Endothelial cell of umbilical vein (primary cell): Measurements from ENCODE around the gene MEOX1. TPM values are rescaled to one million over a fixed set of nuclear protein-coding genes. Genes with fewer than 3 reads are reported as not detected.

Source experiments
- BruUV-seq: library from RNA; stranded (reverse); fragments of 400-500 nt; replicated peaks from 2 replicates; lab custom pipeline; 2021; lab: Mats Ljungman, UMichigan
- CTCF ChIA-PET: fragments of 300-600, 350-600 bp; sonication (Branson Sonifier 250); formaldehyde crosslinking; loops from one replicate; lab custom pipeline; 2021; ENCODE audit warnings: antibody characterized with exemption, inconsistent platforms; lab: Charles Lee
- POLR2A ChIA-PET: fragments of 300-600, 350-600 bp; sonication (Branson Sonifier 250); formaldehyde crosslinking; loops from one replicate; lab custom pipeline; 2021; ENCODE audit warnings: antibody characterized with exemption, inconsistent platforms; lab: Charles Lee
- DNase-seq: peaks from one replicate; pipeline ENCODE4 v3.0.0-alpha.2; 2011; ENCODE audit warnings: low read depth, low spot score
- FAIRE-seq: peaks from 2 replicates; lab custom pipeline; 2011; peaks lifted over from hg19 to GRCh38; lab: Jason Lieb, UNC
- H2AFZ ChIP-seq: 2 replicates; pipeline ENCODE4 v1.6.0; 2012; ENCODE audit warnings: low read depth, low read length, control low read depth, inconsistent platforms
- H3K27ac ChIP-seq: 2 replicates; pipeline ENCODE4 v1.5.1; 2011; ENCODE audit warnings: low read depth, mild to moderate bottlenecking, control low read depth, low read length, moderate library complexity; ENCODE audit not compliant: insufficient read depth
- H3K27me3 ChIP-seq, 2 experiments: 2 replicates each; pipeline versions ENCODE4 v1.6.0 to v1.6.1; 2011; ENCODE audit warnings: low read length in 2 of 2, mixed read lengths in 1 of 2; ENCODE audit not compliant: control insufficient read depth in 2 of 2, insufficient read depth in 2 of 2
- H3K36me3 ChIP-seq, 2 experiments: 2 replicates in 1 of 2; 3 replicates in 1 of 2; pipeline ENCODE4 v1.5.1; 2011; ENCODE audit warnings: low read length in 2 of 2, mild to moderate bottlenecking in 1 of 2, moderate library complexity in 1 of 2; ENCODE audit not compliant: control insufficient read depth in 2 of 2, insufficient read depth in 2 of 2; ENCODE audit errors: extremely low read depth in 1 of 2
- H3K4me1 ChIP-seq: 3 replicates; pipeline ENCODE4 v1.5.1; 2011; ENCODE audit warnings: mild to moderate bottlenecking, low read length; ENCODE audit not compliant: control insufficient read depth, insufficient read depth; ENCODE audit errors: extremely low read depth
- H3K4me2 ChIP-seq: 2 replicates; pipeline ENCODE4 v1.6.1; 2011; ENCODE audit warnings: low read length, control low read depth, mixed read lengths; ENCODE audit not compliant: insufficient read depth
- H3K4me3 ChIP-seq, 3 experiments: fragments of 200-600 bp in 1 of 3; sonication (generic), shearing (Covaris generic) in 1 of 3; replicated peaks in 1 of 3; 2 replicates each; pipeline ENCODE4 v1.5.1; 2011 to 2016; ENCODE audit warnings: control low read depth in 3 of 3, low read length in 3 of 3, mild to moderate bottlenecking in 2 of 3, inconsistent platforms in 1 of 3, low read depth in 1 of 3, moderate library complexity in 1 of 3; ENCODE audit not compliant: insufficient read depth in 1 of 3
- H3K79me2 ChIP-seq: 2 replicates; pipeline ENCODE4 v1.6.0; 2012; ENCODE audit warnings: low read length, inconsistent platforms; ENCODE audit not compliant: control insufficient read depth, insufficient read depth
- H3K9ac ChIP-seq: replicated peaks from 2 replicates; pipeline ENCODE3; 2011; ENCODE audit warnings: low read length, control low read depth; ENCODE audit not compliant: insufficient read depth; ENCODE audit errors: extremely low read depth
- H3K9me1 ChIP-seq: replicated peaks from 3 replicates; pipeline ENCODE4 v1.6.0; 2011; ENCODE audit warnings: mild to moderate bottlenecking, low read length; ENCODE audit not compliant: control insufficient read depth, insufficient read depth; ENCODE audit errors: extremely low read depth
- H3K9me3 ChIP-seq: replicated peaks from 2 replicates; pipeline ENCODE4 v1.5.1; 2012; ENCODE audit warnings: low read length, inconsistent platforms; ENCODE audit not compliant: control insufficient read depth, insufficient read depth
- H4K20me1 ChIP-seq: replicated peaks from 2 replicates; pipeline ENCODE3; 2011; ENCODE audit warnings: mild to moderate bottlenecking, low read length; ENCODE audit not compliant: control insufficient read depth, insufficient read depth; ENCODE audit errors: extremely low read depth
- EZH2 ChIP-seq: IDR thresholded peaks from 2 replicates; pipeline ENCODE4 v1.6.1; 2012; ENCODE audit warnings: borderline replicate concordance, low read depth, mild to moderate bottlenecking, moderate library complexity, low read length, inconsistent platforms; ENCODE audit not compliant: severe bottlenecking
- FOS ChIP-seq: IDR thresholded peaks from 2 replicates; pipeline ENCODE4 v1.6.1; 2011; ENCODE audit warnings: mild to moderate bottlenecking, low read length, moderate library complexity, borderline replicate concordance; ENCODE audit not compliant: insufficient read depth
- GATA2 ChIP-seq: IDR thresholded peaks from 2 replicates; pipeline ENCODE4 v1.7.0; 2011; ENCODE audit warnings: low read depth, mild to moderate bottlenecking, moderate library complexity, mixed read lengths, low read length; ENCODE audit not compliant: insufficient read length, insufficient read depth
- JUN ChIP-seq: IDR thresholded peaks from 2 replicates; pipeline ENCODE4 v1.6.1; 2011; ENCODE audit warnings: borderline replicate concordance, low read depth; ENCODE audit not compliant: insufficient read length, insufficient read depth
- MAX ChIP-seq: IDR thresholded peaks from 2 replicates; pipeline ENCODE4 v1.6.1; 2011; ENCODE audit not compliant: insufficient read depth, insufficient read length
- MYC ChIP-seq: IDR thresholded peaks from one replicate; pipeline ENCODE4 v1.6.1; 2011; ENCODE audit warnings: mild to moderate bottlenecking, low read depth, low read length
- POLR2A ChIP-seq: IDR thresholded peaks from 2 replicates; pipeline ENCODE4 v1.6.1; 2012; ENCODE audit warnings: low read depth, mild to moderate bottlenecking, control low read depth, low read length
- POLR2AphosphoS5 ChIP-seq: IDR thresholded peaks from 2 replicates; pipeline ENCODE4 v1.6.1; 2012; ENCODE audit warnings: low read depth, mild to moderate bottlenecking, control low read depth, low read length, moderate library complexity; ENCODE audit not compliant: insufficient read depth
- dilution Hi-C: fragments of 300-500 bp; cut with MboI; formaldehyde crosslinking; loops from one replicate; pipeline ENCODE4 v1.15.0; 2019; ENCODE audit warnings: low sequenced_read_pairs; ENCODE audit not compliant: extremely low pct_ligation_motif_present
- intact Hi-C: fragments of 100-400 bp; cut with micrococcal nuclease; formaldehyde crosslinking; loops from one replicate; pipeline ENCODE4 v1.10.0; 2022
- polyA plus RNA-seq, 4 experiments: library from polyadenylated mRNA; depleted of rRNA in 3 of 4; stranded (reverse) in 3 of 4; unstranded in 1 of 4; fragments of >200 nt; gene quantifications; 2 replicates each; pipeline versions ENCODE4 v1.2.1 to v1.2.3, GENCODE V29; 2011 to 2012; ENCODE audit warnings: missing spikeins in 1 of 4
- total RNA-seq: library from RNA; stranded (reverse); gene quantifications from 2 replicates; pipeline ENCODE4 v1.2.3, GENCODE V29; 2021
- TF ChIP-seq, protein P1 (sequence below), 2 donors: IDR thresholded peaks; 1 replicate in 1 of 2; 2 replicates in 1 of 2; pipeline ENCODE4 v1.5.1; 2011; ENCODE audit warnings: low read length in 2 of 2, mild to moderate bottlenecking in 2 of 2, moderate library complexity in 2 of 2, control low read depth in 1 of 2, inconsistent platforms in 1 of 2, low read depth in 1 of 2; ENCODE audit not compliant: insufficient read depth in 1 of 2; ENCODE audit errors: extremely low read depth in 1 of 2

MEOX1 gene
- total and polyA plus RNA-seq, 2 donors (not counting 3 experiments of a cell fraction or from before 2014, with no cell fraction given) = 0.06 TPM; not detected in 1

- BruUV-seq = no TSS peak
- TF ChIP-seq, protein P1, sequence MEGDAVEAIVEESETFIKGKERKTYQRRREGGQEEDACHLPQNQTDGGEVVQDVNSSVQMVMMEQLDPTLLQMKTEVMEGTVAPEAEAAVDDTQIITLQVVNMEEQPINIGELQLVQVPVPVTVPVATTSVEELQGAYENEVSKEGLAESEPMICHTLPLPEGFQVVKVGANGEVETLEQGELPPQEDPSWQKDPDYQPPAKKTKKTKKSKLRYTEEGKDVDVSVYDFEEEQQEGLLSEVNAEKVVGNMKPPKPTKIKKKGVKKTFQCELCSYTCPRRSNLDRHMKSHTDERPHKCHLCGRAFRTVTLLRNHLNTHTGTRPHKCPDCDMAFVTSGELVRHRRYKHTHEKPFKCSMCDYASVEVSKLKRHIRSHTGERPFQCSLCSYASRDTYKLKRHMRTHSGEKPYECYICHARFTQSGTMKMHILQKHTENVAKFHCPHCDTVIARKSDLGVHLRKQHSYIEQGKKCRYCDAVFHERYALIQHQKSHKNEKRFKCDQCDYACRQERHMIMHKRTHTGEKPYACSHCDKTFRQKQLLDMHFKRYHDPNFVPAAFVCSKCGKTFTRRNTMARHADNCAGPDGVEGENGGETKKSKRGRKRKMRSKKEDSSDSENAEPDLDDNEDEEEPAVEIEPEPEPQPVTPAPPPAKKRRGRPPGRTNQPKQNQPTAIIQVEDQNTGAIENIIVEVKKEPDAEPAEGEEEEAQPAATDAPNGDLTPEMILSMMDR (IDR thresholded peaks at IDR 0.05; ENCODE audit: extremely low read depth in 1 of 2, insufficient read depth in 1 of 2, low read depth in 1 of 2, low read length in 2 of 2) = no peak
- TF ChIP-seq FOS (no peak), GATA2 (no peak), MAX (no peak), EZH2 (no peak), POLR2A (no peak), MYC (no peak), JUN (no peak), POLR2AphosphoS5 (no peak)
- POLR2A ChIA-PET = interaction anchor here (0.6 kb wide), 1 partner anchor 95 kb away, joined by 7 read pairs; no protein-coding TSS in a partner anchor
- intact Hi-C loops = no loop called here
- FAIRE-seq (no peak), DNase-seq (no peak)
- H3K4me3 ChIP-seq = no peak overlapping the region
- no peak overlapping the region for H2AFZ ChIP-seq
- H3K4me2 ChIP-seq = no peak overlapping the region
- CTCF ChIA-PET = interaction anchor here (1.5 to 5.3 kb wide), 2 partner anchors 80 to 95 kb away, joined by 3 to 595 read pairs; no protein-coding TSS in a partner anchor
- no peaks in the 10 kb centered on the region for H3K9me3 ChIP-seq
- H3K27ac ChIP-seq = no peak overlapping the region
- no peaks in the 10 kb centered on the region for H3K9me1 ChIP-seq
- H3K4me1 ChIP-seq = no peaks in the 10 kb centered on the region
- no peaks in the 10 kb centered on the region for H3K36me3 ChIP-seq
- dilution Hi-C loops = no loop called here
- no peaks in the 10 kb centered on the region for H4K20me1 ChIP-seq
- H3K79me2 ChIP-seq = no peaks in the 10 kb centered on the region
- H3K9ac ChIP-seq = no peak overlapping the region
- H3K27me3 ChIP-seq = no peaks in the 10 kb centered on the region
These were observed 10.2 kb upstream of the MEOX1 start for GRCh38 chr17:43671755-43672519.
